GM18861 (cell line): ENCODE results near the gene P4HA1.
A peak's percentile ranks its signal among the peaks of the same experiment; 100 is the strongest.
"Not testable (repeated sequence)": the region's sequence is repeated elsewhere in the genome, so short reads cannot be mapped to it uniquely, and the experiment has no call there.

Experiments
- ATAC-seq: cut with Tn5 transposase; IDR thresholded peaks from one replicate; pipeline ENCODE4 v1.9.1; 2021; ENCODE audit not compliant: unreplicated experiment

P4HA1 gene

GRCh38 chr10:73096449-73097304, at the start of gene P4HA1:
Gene P4HA1, minus strand, starts transcription at chr10:73096866. Its CDS starts 21,983 bp downstream, at chr10:73074883.
- ATAC-seq = peak; percentile 66

GRCh38 chr10:73141603-73142002, 44.9 kb upstream of the P4HA1 start:
- ATAC-seq = no peak

- ATAC-seq = no peak
These were observed 42.6 kb upstream of the P4HA1 start for GRCh38 chr10:73139251-73139650.

GRCh38 chr10:73136627-73137026, 40.0 kb upstream of the P4HA1 start:
- ATAC-seq = no peak

GRCh38 chr10:73134727-73135126, 38.1 kb upstream of the P4HA1 start:
- no peak for ATAC-seq

- no peak for ATAC-seq
These were observed 35.4 kb upstream of the P4HA1 start for GRCh38 chr10:73131913-73132686.

- no peak for ATAC-seq
These were observed 34.6 kb upstream of the P4HA1 start for GRCh38 chr10:73131301-73131700.

- no peak for ATAC-seq
These were observed 29.7 kb upstream of the P4HA1 start for GRCh38 chr10:73126343-73126742.

GRCh38 chr10:73119952-73120351, 23.3 kb upstream of the P4HA1 start:
- no peak for ATAC-seq

- ATAC-seq = no peak
These were observed 22.8 kb upstream of the P4HA1 start for GRCh38 chr10:73119457-73119856.

GRCh38 chr10:73117976-73118743, 21.5 kb upstream of the P4HA1 start:
- ATAC-seq = peak; percentile 90

- no peak for ATAC-seq
These were observed 19.4 kb upstream of the P4HA1 start for GRCh38 chr10:73116017-73116416.

- ATAC-seq = no peak
These were observed 16.9 kb upstream of the P4HA1 start for GRCh38 chr10:73113551-73113950.

GRCh38 chr10:73112032-73112431, 15.4 kb upstream of the P4HA1 start:
- ATAC-seq = not testable (repeated sequence)

- no peak for ATAC-seq
These were observed 13.7 kb upstream of the P4HA1 start, which contains the start of gene NUDT13 for GRCh38 chr10:73110345-73110849. Gene NUDT13, plus strand, starts transcription at chr10:73110455. Its CDS starts 3,911 bp downstream, at chr10:73114366.

GRCh38 chr10:73109248-73109652, 12.6 kb upstream of the P4HA1 start:
- ATAC-seq = not testable (repeated sequence)

- no peak for ATAC-seq
These were observed 9.6 kb upstream of the P4HA1 start for GRCh38 chr10:73106301-73106700.

GRCh38 chr10:73099141-73099540, 2.5 kb upstream of the P4HA1 start:
- ATAC-seq = no peak

GRCh38 chr10:73097305-73097670, 622 bp upstream of the P4HA1 start:
- ATAC-seq = peak; percentile 3

GRCh38 chr10:73096041-73096448, 621 bp downstream of the P4HA1 start:
- ATAC-seq = no peak

- no peak for ATAC-seq
These were observed 1.1 kb downstream of the P4HA1 start for GRCh38 chr10:73095481-73096021.
